ENCODE results near the gene MARCHF2.

The MARCHF2 gene

GRCh38 chr19:8484331-8484894, 71.3 kb downstream of the MARCHF2 start:
- Histone ChIP-seq H3K4me1 (ENCODE audit: low read length) (peaks cover 45% of the 10 kb centered on the region), H3K9ac (ENCODE audit: low read length) (no peak overlapping the region), H3K36me3 (replicated peaks; ENCODE audit: low read depth, low read length) (peaks cover 73% of the 10 kb centered on the region)

GRCh38 chr19:8485561-8486371, 72.7 kb downstream of the MARCHF2 start:
- Histone ChIP-seq H3K36me3 (replicated peaks; ENCODE audit: low read depth, low read length) (peaks cover 83% of the 10 kb centered on the region), H3K27me3 (ENCODE audit: low read depth, low read length) (no peaks in the 10 kb centered on the region), H4K20me1 (ENCODE audit: insufficient read depth, low read length) (peaks cover 22% of the 10 kb centered on the region), H3K4me1 (ENCODE audit: low read length) (peaks cover 45% of the 10 kb centered on the region), H3K4me3 (ENCODE audit: low read length) (peak overlapping the region; percentile 29; the same call in 1 of the 2 replicates), H3K9me3 (ENCODE audit: insufficient read depth, low read length) (no peaks in the 10 kb centered on the region), H3K4me2 (ENCODE audit: low read length) (peak overlapping the region; percentile 77), H3K79me2 (ENCODE audit: low read length) (peaks cover 75% of the 10 kb centered on the region), H3K9ac (ENCODE audit: low read length) (peak overlapping the region; percentile 72; the same call in 1 of the 2 replicates), H3K27ac (ENCODE audit: low read length) (peak overlapping the region; percentile 95), H2AFZ (ENCODE audit: low read depth, low read length) (no peak overlapping the region)
- TF ChIP-seq EZH2phosphoT487 (IDR thresholded peaks at IDR 0.05; ENCODE audit: low read depth) (no peak), CTCF (IDR thresholded peaks at IDR 0.05; ENCODE audit: low read depth, low read length) (no peak)

More at GRCh38 chr19:8484331-8484894, 71.3 kb downstream of the MARCHF2 start:
- peaks cover 29% of the 10 kb centered on the region for H4K20me1 ChIP-seq (ENCODE audit: insufficient read depth, low read length)
- peaks cover 87% of the 10 kb centered on the region for H3K79me2 ChIP-seq (ENCODE audit: low read length)
- no peak overlapping the region for H2AFZ ChIP-seq (ENCODE audit: low read depth, low read length)
- TF ChIP-seq CTCF (IDR thresholded peaks at IDR 0.05; ENCODE audit: low read depth, low read length), result no peak
- H3K4me3 ChIP-seq (ENCODE audit: low read length), result no peak overlapping the region
- no peaks in the 10 kb centered on the region for H3K27me3 ChIP-seq (ENCODE audit: low read depth, low read length)
- no peak overlapping the region for H3K4me2 ChIP-seq (ENCODE audit: low read length)
- peak overlapping the region; percentile 21; the same call in 1 of the 2 replicates for H3K27ac ChIP-seq (ENCODE audit: low read length)
- H3K9me3 ChIP-seq (ENCODE audit: insufficient read depth, low read length), result no peaks in the 10 kb centered on the region

- Histone ChIP-seq H3K9me3 (ENCODE audit: insufficient read depth, low read length) (no peaks in the 10 kb centered on the region), H3K4me3 (ENCODE audit: low read length) (peak overlapping the region; percentile 29), H4K20me1 (ENCODE audit: insufficient read depth, low read length) (peaks cover 13% of the 10 kb centered on the region; the same call in 1 of the 2 replicates), H3K4me1 (ENCODE audit: low read length) (peaks cover 45% of the 10 kb centered on the region), H2AFZ (ENCODE audit: low read depth, low read length) (no peak overlapping the region), H3K9ac (ENCODE audit: low read length) (peak overlapping the region; percentile 72), H3K79me2 (ENCODE audit: low read length) (peaks cover 66% of the 10 kb centered on the region), H3K36me3 (replicated peaks; ENCODE audit: low read depth, low read length) (peaks cover 75% of the 10 kb centered on the region), H3K27me3 (ENCODE audit: low read depth, low read length) (no peaks in the 10 kb centered on the region), H3K4me2 (ENCODE audit: low read length) (peak overlapping the region; percentile 77), H3K27ac (ENCODE audit: low read length) (peak overlapping the region; percentile 95)
- no peak for TF ChIP-seq EZH2phosphoT487 (IDR thresholded peaks at IDR 0.05; ENCODE audit: low read depth)
- TF ChIP-seq CTCF (IDR thresholded peaks at IDR 0.05; ENCODE audit: low read depth, low read length), result no peak
These were observed 73.6 kb downstream of the MARCHF2 start for GRCh38 chr19:8486661-8487136.

Measured in OCI-LY3 (cell line).